ENCODE data around the gene UBE3D. TPM values are rescaled to one million over a fixed set of nuclear protein-coding genes. Genes with fewer than 3 reads are reported as not detected.

Gene UBE3D, protein sequence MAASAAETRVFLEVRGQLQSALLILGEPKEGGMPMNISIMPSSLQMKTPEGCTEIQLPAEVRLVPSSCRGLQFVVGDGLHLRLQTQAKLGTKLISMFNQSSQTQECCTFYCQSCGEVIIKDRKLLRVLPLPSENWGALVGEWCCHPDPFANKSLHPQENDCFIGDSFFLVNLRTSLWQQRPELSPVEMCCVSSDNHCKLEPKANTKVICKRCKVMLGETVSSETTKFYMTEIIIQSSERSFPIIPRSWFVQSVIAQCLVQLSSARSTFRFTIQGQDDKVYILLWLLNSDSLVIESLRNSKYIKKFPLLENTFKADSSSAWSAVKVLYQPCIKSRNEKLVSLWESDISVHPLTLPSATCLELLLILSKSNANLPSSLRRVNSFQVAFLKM
- total RNA-seq (11.5 and 14.7 TPM in 2 replicates), polyA plus RNA-seq (3.3 and 3.4 TPM in 2 replicates), polyA minus RNA-seq (4.7 and 5.9 TPM in 2 replicates)
- total RNA-seq (2013), result 8.0 TPM

DNA sequence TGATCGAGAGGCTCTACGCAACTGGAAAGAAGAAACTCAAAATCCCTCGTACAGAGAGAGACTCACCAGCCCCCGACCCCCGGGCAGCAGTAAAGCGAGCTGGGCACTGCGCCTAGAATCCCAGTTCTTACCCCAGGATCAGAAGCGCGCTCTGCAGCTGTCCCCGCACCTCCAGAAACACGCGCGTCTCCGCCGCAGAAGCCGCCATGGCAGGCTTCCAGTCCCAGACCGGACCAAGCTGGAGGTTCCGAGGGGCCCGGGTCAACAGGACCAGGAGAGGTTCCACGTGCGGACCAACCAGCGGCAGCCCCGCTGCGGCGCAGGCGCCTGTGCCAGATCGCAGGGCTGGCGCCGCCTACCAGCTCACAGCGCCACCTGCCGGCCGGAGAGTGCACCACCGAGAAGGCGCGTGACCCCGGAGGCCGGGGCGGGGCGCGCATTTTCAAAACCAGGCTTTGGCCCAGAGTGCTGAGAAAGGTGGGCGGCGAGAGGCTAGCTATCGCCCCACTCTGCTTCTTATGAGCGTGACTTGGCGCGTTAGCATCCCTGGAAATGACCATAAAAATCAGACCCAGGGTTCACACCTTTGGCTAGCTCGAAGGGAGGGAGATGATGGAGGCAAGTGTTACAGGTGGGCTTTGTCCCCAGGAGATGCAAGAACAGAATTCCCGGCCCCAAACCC is at the start of gene UBE3D:
Gene UBE3D (minus strand): TSS at position 331 of the 682 bp plus-strand sequence. CDS start 123 bp downstream, at position 208.
- peak within 1 kb of the TSS; percentile 72 to 92 (median 83) for H3K4me3 ChIP-seq (ENCODE audit: control extremely low read depth in 1 of 5, extremely low read depth in 1 of 5, insufficient read depth in 1 of 5, low read depth in 2 of 5, low read length in 4 of 5)
- peak within 1 kb of the TSS; percentile 43 to 60 for H3K27ac ChIP-seq (ENCODE audit: low read length in 2 of 2)
- H3K9me3 ChIP-seq (ENCODE audit: control extremely low read depth in 1 of 3, control insufficient read depth in 2 of 3, insufficient read depth in 1 of 3, low read length in 2 of 3), result no peaks in the 10 kb centered on the region
- H3K9me3 Mint-ChIP-seq (ENCODE audit: insufficient read depth), result no peaks in the 10 kb centered on the region
- ChIA-PET CTCF (interaction anchor here (0.6 to 7.6 kb wide), 43 partner anchors 10 to 1162 kb away, joined by 3 to 103 read pairs (median 5); partner anchors contain the start of genes CEP162, CYB5R4, IBTK and PGM3), POLR2A (no interaction called here)
- WGBS (ENCODE audit: insufficient coverage), result 2% methylated on average over 46 of the region's 48 CpGs
- H3K27me3 ChIP-seq (replicated peaks in 1 of 4; ENCODE audit: control extremely low read depth in 1 of 4, control insufficient read depth in 3 of 4, insufficient read depth in 4 of 4, low read length in 3 of 4), result no peaks in the 10 kb centered on the region
- peak within 1 kb of the TSS; percentile 78 for H3K9ac ChIP-seq (ENCODE audit: low read length)
- H3K4me2 ChIP-seq (replicated peaks; ENCODE audit: low read depth, low read length, poor library complexity, severe bottlenecking), result peak within 1 kb of the TSS; percentile 75
- H2AFZ ChIP-seq (ENCODE audit: insufficient read depth, low read depth, low read length, poor library complexity, severe bottlenecking), result peak within 1 kb of the TSS; percentile 88
- TF ChIP-seq, protein P1, sequence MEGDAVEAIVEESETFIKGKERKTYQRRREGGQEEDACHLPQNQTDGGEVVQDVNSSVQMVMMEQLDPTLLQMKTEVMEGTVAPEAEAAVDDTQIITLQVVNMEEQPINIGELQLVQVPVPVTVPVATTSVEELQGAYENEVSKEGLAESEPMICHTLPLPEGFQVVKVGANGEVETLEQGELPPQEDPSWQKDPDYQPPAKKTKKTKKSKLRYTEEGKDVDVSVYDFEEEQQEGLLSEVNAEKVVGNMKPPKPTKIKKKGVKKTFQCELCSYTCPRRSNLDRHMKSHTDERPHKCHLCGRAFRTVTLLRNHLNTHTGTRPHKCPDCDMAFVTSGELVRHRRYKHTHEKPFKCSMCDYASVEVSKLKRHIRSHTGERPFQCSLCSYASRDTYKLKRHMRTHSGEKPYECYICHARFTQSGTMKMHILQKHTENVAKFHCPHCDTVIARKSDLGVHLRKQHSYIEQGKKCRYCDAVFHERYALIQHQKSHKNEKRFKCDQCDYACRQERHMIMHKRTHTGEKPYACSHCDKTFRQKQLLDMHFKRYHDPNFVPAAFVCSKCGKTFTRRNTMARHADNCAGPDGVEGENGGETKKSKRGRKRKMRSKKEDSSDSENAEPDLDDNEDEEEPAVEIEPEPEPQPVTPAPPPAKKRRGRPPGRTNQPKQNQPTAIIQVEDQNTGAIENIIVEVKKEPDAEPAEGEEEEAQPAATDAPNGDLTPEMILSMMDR (IDR thresholded peaks at IDR 0.05), result peak; percentile 95
- no peak for TF ChIP-seq EZH2 (IDR thresholded peaks at IDR 0.05; ENCODE audit: borderline replicate concordance, insufficient read depth, low read depth, low read length, poor library complexity, severe bottlenecking)
- peak within 1 kb of the TSS; percentile 92 for H3K4me3 Mint-ChIP-seq
- peaks cover 49% of the 10 kb centered on the region for H3K4me1 Mint-ChIP-seq
- H3K27ac Mint-ChIP-seq, result peak within 1 kb of the TSS; percentile 80
- H3K36me3 ChIP-seq (replicated peaks in 1 of 2; ENCODE audit: control extremely low read depth in 1 of 2, control insufficient read depth in 1 of 2, extremely low read depth in 1 of 2, insufficient read depth in 2 of 2, low read length in 1 of 2), result no peaks in the 10 kb centered on the region
- ATAC-seq (ENCODE audit: low read depth) (peak; percentile 72), DNase-seq (peak; percentile 92)
- intact Hi-C loops (cut with micrococcal nuclease), result loop anchor here (1.0 to 5.0 kb wide), 5 partner anchors 57 to 1162 kb away; partner anchors contain the start of genes CEP162, CYB5R4 and IBTK
- no peaks in the 10 kb centered on the region for H3K27me3 Mint-ChIP-seq
- H3K79me2 ChIP-seq (ENCODE audit: control insufficient read depth, insufficient read depth, low read length), result peaks cover 40% of the 10 kb centered on the region
- H3K4me1 ChIP-seq (ENCODE audit: control insufficient read depth in 2 of 2, insufficient read depth in 2 of 2, low read length in 2 of 2), result peaks cover 30 to 32% of the 10 kb centered on the region in 2 donors
- no peaks in the 10 kb centered on the region for H4K20me1 ChIP-seq (ENCODE audit: control insufficient read depth, insufficient read depth, low read length, poor library complexity, severe bottlenecking)

All from B cell (primary cell).